Caco-2 (cell line): ENCODE results near the gene SVIL. TPM values are rescaled to one million over a fixed set of nuclear protein-coding genes. Genes with fewer than 3 reads are reported as not detected.

Experiments used
- BruUV-seq: library from RNA; stranded (reverse); fragments of 400-500 nt; replicated peaks from 2 replicates; lab custom pipeline; 2021; lab: Mats Ljungman, UMichigan
- CTCF ChIA-PET: fragments of 300-600 bp; sonication (Branson Sonifier 250); formaldehyde crosslinking; loops from one replicate; lab custom pipeline; 2022; ENCODE audit warnings: antibody characterized with exemption; lab: Charles Lee
- POLR2A ChIA-PET: fragments of 300-600 bp; sonication (Branson Sonifier 250); formaldehyde crosslinking; loops from one replicate; lab custom pipeline; 2022; ENCODE audit warnings: antibody characterized with exemption; lab: Charles Lee
- DNase-seq, 2 experiments: peaks; one replicate each; pipeline versions ENCODE4 v3.0.0 to v3.0.0-alpha.2; 2020 to 2022
- H3K27me3 ChIP-seq: replicated peaks from 2 replicates; pipeline ENCODE4 v1.6.0; 2011; ENCODE audit warnings: low read length; ENCODE audit not compliant: control insufficient read depth, insufficient read depth
- H3K36me3 ChIP-seq: 2 replicates; pipeline ENCODE4 v1.5.1; 2011; ENCODE audit warnings: low read length; ENCODE audit not compliant: control insufficient read depth, insufficient read depth
- H3K4me1 ChIP-seq: fragments of 250-450 bp; sonication (Bioruptor Pico); 2 replicates; pipeline ENCODE4 v1.5.1; 2020; ENCODE audit warnings: mild to moderate bottlenecking
- H3K4me3 ChIP-seq: 2 replicates; pipeline ENCODE4 v1.5.1; 2011; ENCODE audit warnings: low read depth, mild to moderate bottlenecking, control low read depth, low read length
- H3K9me3 ChIP-seq: fragments of 250-450 bp; sonication (Bioruptor Pico); 2 replicates; pipeline ENCODE4 v1.5.1; 2020; ENCODE audit warnings: mild to moderate bottlenecking, moderate library complexity
- H3K27ac Mint-ChIP-seq: one replicate; pipeline ENCODE4 v1.8.0; 2022; ENCODE audit warnings: mixed read lengths; ENCODE audit not compliant: unreplicated experiment
- H3K27me3 Mint-ChIP-seq: one replicate; pipeline ENCODE4 v1.8.0; 2022; ENCODE audit warnings: mixed read lengths; ENCODE audit not compliant: insufficient read depth, unreplicated experiment
- H3K36me3 Mint-ChIP-seq: one replicate; pipeline ENCODE4 v1.8.0; 2022; ENCODE audit warnings: mild to moderate bottlenecking, mixed read lengths; ENCODE audit not compliant: insufficient read depth, unreplicated experiment
- H3K4me1 Mint-ChIP-seq: one replicate; pipeline ENCODE4 v1.8.0; 2022; ENCODE audit warnings: low read depth, mixed read lengths; ENCODE audit not compliant: unreplicated experiment
- H3K4me3 Mint-ChIP-seq: one replicate; pipeline ENCODE4 v1.8.0; 2022; ENCODE audit warnings: mild to moderate bottlenecking, moderate library complexity, mixed read lengths; ENCODE audit not compliant: unreplicated experiment
- H3K9me3 Mint-ChIP-seq: one replicate; pipeline ENCODE4 v1.8.0; 2022; ENCODE audit warnings: mixed read lengths; ENCODE audit not compliant: unreplicated experiment
- intact Hi-C: fragments of 100-400 bp; cut with micrococcal nuclease; formaldehyde crosslinking; loops from one replicate; pipeline ENCODE4 v1.10.0; 2022; ENCODE audit not compliant: unreplicated experiment
- total RNA-seq: library from RNA; stranded (reverse); gene quantifications from 2 replicates; pipeline ENCODE4 v1.2.3, GENCODE V29; 2022
- TF ChIP-seq, protein P1 (sequence below), 2 experiments: fragments of 200-600 bp in 1 of 2; IDR thresholded peaks; 1 replicate in 1 of 2; 2 replicates in 1 of 2; pipeline versions ENCODE4 v1.5.1 to v1.8.0; 2011 to 2022; ENCODE audit warnings: antibody characterized with exemption in 1 of 2, control low read depth in 1 of 2, inconsistent platforms in 1 of 2, low read depth in 1 of 2, low read length in 1 of 2, mild to moderate bottlenecking in 1 of 2, moderate library complexity in 1 of 2; ENCODE audit not compliant: insufficient read depth in 1 of 2, severe bottlenecking in 1 of 2, unreplicated experiment in 1 of 2

The SVIL gene
- total RNA-seq, 1 experiment from 2014 or later, result 54.4 TPM

DNA sequence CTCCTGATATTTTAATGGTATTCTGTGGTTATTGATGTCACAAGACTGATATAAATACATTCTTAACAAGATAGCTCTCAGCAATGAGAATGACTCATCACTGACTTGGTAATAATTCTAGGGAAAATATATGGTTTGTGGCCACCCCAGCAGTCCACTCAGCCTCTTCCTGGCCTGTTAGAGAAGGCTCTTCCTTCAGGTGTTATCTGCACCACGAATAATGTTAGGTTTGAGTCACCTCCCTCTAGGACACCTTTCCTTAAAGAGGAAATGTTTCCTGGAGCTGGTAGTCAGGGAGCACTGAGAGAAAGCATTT, 163.3 kb downstream of the SVIL start:
- Mint-ChIP-seq H3K36me3 (peaks cover 69% of the 10 kb centered on the region), H3K9me3 (no peaks in the 10 kb centered on the region), H3K27me3 (no peaks in the 10 kb centered on the region), H3K4me3 (no peak overlapping the region), H3K27ac (peak overlapping the region; percentile 68), H3K4me1 (peaks cover 28% of the 10 kb centered on the region)
- Histone ChIP-seq H3K4me3 (no peak overlapping the region), H3K36me3 (peaks cover 1% of the 10 kb centered on the region; the same call in 1 of the 2 replicates), H3K4me1 (peaks cover 25% of the 10 kb centered on the region), H3K27me3 (no peaks in the 10 kb centered on the region), H3K9me3 (no peaks in the 10 kb centered on the region)
- intact Hi-C loops, result no loop called here
- ChIA-PET CTCF (interaction anchor here (0.8 to 1.2 kb wide), 2 partner anchors 9 to 64 kb away, joined by 4 to 5 read pairs; no protein-coding TSS in a partner anchor), POLR2A (no interaction called here)
- TF ChIP-seq, protein P1, sequence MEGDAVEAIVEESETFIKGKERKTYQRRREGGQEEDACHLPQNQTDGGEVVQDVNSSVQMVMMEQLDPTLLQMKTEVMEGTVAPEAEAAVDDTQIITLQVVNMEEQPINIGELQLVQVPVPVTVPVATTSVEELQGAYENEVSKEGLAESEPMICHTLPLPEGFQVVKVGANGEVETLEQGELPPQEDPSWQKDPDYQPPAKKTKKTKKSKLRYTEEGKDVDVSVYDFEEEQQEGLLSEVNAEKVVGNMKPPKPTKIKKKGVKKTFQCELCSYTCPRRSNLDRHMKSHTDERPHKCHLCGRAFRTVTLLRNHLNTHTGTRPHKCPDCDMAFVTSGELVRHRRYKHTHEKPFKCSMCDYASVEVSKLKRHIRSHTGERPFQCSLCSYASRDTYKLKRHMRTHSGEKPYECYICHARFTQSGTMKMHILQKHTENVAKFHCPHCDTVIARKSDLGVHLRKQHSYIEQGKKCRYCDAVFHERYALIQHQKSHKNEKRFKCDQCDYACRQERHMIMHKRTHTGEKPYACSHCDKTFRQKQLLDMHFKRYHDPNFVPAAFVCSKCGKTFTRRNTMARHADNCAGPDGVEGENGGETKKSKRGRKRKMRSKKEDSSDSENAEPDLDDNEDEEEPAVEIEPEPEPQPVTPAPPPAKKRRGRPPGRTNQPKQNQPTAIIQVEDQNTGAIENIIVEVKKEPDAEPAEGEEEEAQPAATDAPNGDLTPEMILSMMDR (IDR thresholded peaks at IDR 0.05; ENCODE audit: insufficient read depth in 1 of 2, low read depth in 1 of 2, low read length in 1 of 2, severe bottlenecking in 1 of 2, unreplicated experiment in 1 of 2), result no peak
- DNase-seq, result no peak
- no TSS peak for BruUV-seq

DNA sequence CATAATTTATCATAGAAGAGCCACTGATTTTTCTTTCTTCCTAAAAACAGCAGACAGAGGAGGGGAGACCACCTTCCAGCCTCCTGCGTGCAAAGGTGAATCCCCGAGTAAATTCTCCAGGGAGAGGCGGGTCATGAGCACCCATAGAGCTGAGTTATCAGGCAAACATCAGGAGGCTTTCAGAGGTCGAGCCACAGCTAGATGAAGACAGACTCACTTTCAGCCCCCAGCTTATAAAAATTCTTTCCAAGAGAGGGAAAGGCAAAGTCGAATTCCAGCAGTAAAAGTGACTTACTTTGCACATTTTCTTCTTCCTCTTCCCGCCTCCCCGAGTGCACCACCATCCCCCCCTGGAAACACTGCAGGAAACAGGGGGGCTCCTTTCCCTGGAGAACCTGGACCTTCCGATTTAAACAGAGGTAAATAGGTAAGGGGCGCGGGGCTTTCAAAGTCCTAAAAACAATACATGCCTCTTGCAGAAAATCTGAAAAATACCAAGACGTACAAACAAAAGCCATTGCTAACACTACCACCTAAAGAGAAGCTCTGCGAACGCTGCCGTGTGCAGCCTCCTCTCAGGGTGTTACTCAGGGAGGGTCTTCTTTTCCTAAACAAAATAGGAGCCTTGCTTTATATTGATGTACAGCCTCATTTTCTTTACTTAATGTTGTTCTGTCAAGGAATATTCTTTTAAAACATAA, 163.8 kb downstream of the SVIL start:
- no peaks in the 10 kb centered on the region for H3K27me3 ChIP-seq
- TF ChIP-seq, protein P1 (IDR thresholded peaks at IDR 0.05; ENCODE audit: insufficient read depth in 1 of 2, low read depth in 1 of 2, low read length in 1 of 2, severe bottlenecking in 1 of 2, unreplicated experiment in 1 of 2), result no peak
- BruUV-seq, result no TSS peak
- H3K4me1 ChIP-seq, result peaks cover 25% of the 10 kb centered on the region
- peak overlapping the region; percentile 68 for H3K27ac Mint-ChIP-seq
- no peaks in the 10 kb centered on the region for H3K27me3 Mint-ChIP-seq
- no peaks in the 10 kb centered on the region for H3K9me3 ChIP-seq
- DNase-seq, result no peak
- intact Hi-C loops, result no loop called here
- no peak overlapping the region for H3K4me3 Mint-ChIP-seq
- CTCF ChIA-PET, result interaction anchor here (0.6 to 1.2 kb wide), 3 partner anchors 23 to 109 kb away, joined by 3 to 4 read pairs (median 3); no protein-coding TSS in a partner anchor
- no peaks in the 10 kb centered on the region for H3K9me3 Mint-ChIP-seq
- H3K4me1 Mint-ChIP-seq, result peaks cover 28% of the 10 kb centered on the region
- peaks cover 69% of the 10 kb centered on the region for H3K36me3 Mint-ChIP-seq
- POLR2A ChIA-PET, result interaction anchor here (0.5 kb wide), 1 partner anchor 147 kb away, joined by 4 read pairs; no protein-coding TSS in a partner anchor
- H3K36me3 ChIP-seq, result peaks cover 1% of the 10 kb centered on the region; the same call in 1 of the 2 replicates
- H3K4me3 ChIP-seq, result no peak overlapping the region

DNA sequence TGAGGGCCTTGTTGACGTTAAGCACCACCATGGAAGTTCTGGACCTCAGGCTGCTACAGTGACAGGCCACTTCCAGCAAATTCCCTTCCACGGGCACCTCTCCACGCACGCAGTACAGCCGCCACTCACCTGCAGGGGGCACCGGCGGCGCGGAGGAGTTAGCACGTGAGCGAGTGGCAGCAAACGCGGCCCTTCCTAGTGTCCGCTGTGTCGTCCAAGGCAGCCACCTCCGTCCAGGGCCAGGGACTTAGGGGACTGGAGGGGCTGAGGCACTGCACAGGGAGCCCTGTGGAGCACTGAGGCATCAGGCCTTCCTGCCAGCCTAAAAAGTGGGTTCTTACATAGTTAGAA, 164.4 kb downstream of the SVIL start:
- Histone ChIP-seq H3K9me3 (no peaks in the 10 kb centered on the region), H3K4me3 (no peak overlapping the region), H3K36me3 (peaks cover under 1% of the 10 kb centered on the region; the same call in 1 of the 2 replicates), H3K4me1 (peaks cover 25% of the 10 kb centered on the region), H3K27me3 (no peaks in the 10 kb centered on the region)
- intact Hi-C loops, result no loop called here
- POLR2A ChIA-PET, result no interaction called here
- H3K9me3 Mint-ChIP-seq, result no peaks in the 10 kb centered on the region
- TF ChIP-seq, protein P1 (IDR thresholded peaks at IDR 0.05; ENCODE audit: insufficient read depth in 1 of 2, low read depth in 1 of 2, low read length in 1 of 2, severe bottlenecking in 1 of 2, unreplicated experiment in 1 of 2), result peak; percentile 49 to 67
- peaks cover 28% of the 10 kb centered on the region for H3K4me1 Mint-ChIP-seq
- no peak overlapping the region for H3K4me3 Mint-ChIP-seq
- peak in 1 of 2 experiments; percentile 69 for DNase-seq
- CTCF ChIA-PET, result interaction anchor here (0.7 kb wide), 1 partner anchor 22 kb away, joined by 3 read pairs; no protein-coding TSS in a partner anchor
- BruUV-seq, result no TSS peak
- peaks cover 71% of the 10 kb centered on the region for H3K36me3 Mint-ChIP-seq
- H3K27ac Mint-ChIP-seq, result peak overlapping the region; percentile 68
- no peaks in the 10 kb centered on the region for H3K27me3 Mint-ChIP-seq
